GM12873 (cell line): Measurements from ENCODE around the gene IL17A.

Experiments used
- CTCF ChIP-seq: IDR thresholded peaks from 2 replicates; pipeline ENCODE4 v1.5.1; 2012; ENCODE audit warnings: low read depth, mild to moderate bottlenecking, moderate library complexity, low read length, control low read depth; ENCODE audit not compliant: insufficient read depth; ENCODE audit errors: missing control alignments

The IL17A gene

DNA sequence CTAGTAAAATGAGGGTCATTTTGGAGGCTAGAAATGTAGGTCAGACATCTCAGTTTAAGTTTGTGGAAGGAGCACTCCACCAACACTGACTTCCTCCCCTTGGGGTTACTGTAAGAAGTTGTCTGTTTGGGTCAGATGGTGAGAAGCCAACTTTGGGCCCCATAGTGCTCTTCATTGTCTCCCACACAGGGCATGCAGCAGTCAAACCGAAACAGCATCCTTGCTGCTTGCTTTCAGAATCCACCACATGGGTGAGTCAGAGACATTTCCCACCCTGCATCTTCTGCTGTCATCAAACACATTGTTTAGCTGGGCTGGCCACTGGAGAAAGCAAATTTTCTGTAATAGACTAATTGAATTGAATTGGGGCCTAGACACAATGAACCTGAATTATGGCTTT is 41.3 kb downstream of the IL17A start:
- no peak for TF ChIP-seq CTCF

DNA sequence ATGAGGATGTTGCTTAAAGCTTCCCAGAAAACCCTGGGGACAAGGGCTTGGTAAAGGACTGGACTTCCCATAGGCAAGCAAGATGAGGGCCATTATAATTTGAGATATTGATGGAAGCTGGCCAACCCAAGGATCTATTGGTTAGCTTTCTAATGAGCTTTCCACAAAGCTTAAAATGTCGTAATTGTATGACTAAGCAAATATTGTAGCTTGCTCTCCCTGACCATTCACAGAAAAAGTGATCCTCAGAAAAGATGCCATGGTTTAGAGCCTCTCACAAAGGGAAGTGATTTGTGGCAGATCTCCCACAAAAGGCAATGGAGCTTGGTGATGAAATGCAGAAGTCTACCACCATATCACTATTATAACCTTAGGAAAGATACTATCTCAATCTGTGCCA is 44.5 kb downstream of the IL17A start:
- no peak for TF ChIP-seq CTCF

DNA sequence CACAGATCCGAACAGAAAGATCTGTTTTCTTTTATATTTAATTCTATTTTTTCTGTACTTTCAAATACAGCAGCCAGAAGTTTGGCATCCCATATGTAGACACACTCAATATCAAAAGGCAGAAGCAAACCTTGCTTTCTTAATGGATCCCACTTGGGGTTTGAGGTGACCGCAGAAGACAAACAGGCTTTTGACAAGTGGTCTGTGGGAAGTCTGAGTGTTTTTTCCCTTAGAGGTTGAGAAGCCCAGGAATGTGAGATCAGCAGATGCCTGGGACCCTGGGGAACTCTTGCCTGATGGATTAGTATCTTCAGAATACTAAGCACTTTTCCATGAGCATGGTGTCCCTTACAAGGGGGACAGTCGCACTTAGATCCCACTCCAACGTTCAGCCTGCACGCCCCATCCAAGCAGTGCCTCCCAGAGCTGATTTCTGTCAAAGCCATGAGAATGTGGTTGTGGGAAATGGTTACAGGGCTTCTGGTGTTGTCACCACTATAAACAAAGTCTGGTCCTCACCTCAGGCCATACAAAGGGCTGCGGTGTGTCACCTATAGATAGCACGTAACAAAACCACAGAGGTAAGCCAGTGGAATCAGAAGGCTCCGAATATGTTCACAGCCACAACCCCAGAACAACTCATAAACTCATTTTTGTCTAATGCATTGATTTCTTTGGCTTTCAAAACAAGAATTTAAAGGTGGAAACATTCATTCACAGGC is 45.4 kb downstream of the IL17A start:
- no peak for TF ChIP-seq CTCF

DNA sequence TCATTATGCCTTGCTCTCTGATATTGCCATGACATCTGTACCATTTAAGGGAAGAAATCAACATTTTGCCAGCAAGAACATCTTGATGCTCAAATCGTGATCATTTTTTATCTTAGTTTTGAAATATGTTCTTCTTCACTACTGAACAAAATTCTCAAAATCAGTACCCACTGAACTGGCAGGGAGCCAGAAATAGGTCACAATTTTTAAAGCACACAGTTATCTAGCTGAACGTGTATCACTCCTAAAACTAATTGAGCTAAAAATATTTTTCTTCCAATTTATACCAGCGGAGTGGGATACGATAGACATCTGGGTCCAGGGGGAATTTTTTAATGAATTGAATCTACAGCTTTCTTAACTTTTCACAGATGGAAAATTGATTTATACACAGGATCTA is 46.8 kb downstream of the IL17A start:
- no peak for TF ChIP-seq CTCF

- peak; percentile 74 for TF ChIP-seq CTCF
These were observed 48.0 kb downstream of the IL17A start for GRCh38 chr6:52233975-52234823.
